ENCODE results near the gene NREP.

- TF ChIP-seq CTCF (conservative IDR thresholded peaks at IDR 0.05 in 1 of 2, IDR thresholded peaks at IDR 0.05 in 1 of 2; ENCODE audit: extremely low read depth in 1 of 2, insufficient read depth in 1 of 2, low read depth in 1 of 2, low read length in 2 of 2): no peak
- TF ChIP-seq EZH2 (IDR thresholded peaks at IDR 0.05; ENCODE audit: borderline replicate concordance, low read length): no peak
These were observed 17.6 kb downstream of the NREP start for GRCh38 chr5:111739416-111739815.

Data from mammary epithelial cell (primary cell).